ENCODE results near the gene ARGLU1.

DNA sequence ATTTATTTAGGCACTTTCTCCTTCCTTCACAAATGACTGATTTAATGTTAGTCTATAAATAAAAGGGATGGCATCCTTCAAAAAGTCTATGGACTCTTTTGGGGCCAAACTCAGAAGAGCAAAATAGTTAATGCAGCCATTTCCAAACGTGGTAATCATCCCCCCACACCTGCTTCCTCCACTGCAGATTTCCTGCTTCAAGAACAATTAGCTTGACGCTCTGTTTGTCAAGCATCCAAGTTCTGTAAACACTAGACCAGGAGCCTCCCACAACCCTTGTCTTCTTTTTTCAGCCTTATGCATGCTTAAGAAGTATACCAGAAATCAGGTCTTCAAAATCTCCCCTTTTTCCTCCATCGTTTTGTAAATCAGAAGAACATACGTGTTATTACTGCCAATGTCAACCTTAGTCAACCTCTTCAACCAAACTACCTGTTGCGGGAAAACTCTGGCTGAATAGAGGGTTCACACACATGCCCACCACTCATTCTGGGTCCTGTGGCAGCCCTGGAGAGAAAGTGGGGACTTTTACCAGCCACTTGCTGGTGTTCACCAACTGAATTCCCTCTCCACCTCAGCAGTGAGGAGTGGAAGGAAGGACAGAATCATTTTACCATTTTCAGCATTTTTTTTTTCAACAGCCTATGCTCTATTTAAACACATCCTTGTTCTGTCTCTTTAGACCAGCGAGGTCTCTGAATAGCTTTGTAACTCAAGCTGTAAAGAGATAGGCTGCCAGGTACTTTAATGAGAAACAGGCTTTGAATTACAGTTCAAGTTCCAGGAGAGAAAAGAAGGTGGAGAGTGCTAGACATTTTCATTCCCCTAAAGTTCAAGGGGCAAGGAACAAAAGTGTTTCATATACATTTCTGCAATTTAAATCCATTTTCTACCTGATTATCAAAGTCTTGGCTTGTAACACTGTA, 71.6 kb downstream of the ARGLU1 start:
- no peak for TF ChIP-seq EZH2phosphoT487 (IDR thresholded peaks at IDR 0.05; ENCODE audit: borderline replicate concordance, low read length)
- TF ChIP-seq, protein P1, sequence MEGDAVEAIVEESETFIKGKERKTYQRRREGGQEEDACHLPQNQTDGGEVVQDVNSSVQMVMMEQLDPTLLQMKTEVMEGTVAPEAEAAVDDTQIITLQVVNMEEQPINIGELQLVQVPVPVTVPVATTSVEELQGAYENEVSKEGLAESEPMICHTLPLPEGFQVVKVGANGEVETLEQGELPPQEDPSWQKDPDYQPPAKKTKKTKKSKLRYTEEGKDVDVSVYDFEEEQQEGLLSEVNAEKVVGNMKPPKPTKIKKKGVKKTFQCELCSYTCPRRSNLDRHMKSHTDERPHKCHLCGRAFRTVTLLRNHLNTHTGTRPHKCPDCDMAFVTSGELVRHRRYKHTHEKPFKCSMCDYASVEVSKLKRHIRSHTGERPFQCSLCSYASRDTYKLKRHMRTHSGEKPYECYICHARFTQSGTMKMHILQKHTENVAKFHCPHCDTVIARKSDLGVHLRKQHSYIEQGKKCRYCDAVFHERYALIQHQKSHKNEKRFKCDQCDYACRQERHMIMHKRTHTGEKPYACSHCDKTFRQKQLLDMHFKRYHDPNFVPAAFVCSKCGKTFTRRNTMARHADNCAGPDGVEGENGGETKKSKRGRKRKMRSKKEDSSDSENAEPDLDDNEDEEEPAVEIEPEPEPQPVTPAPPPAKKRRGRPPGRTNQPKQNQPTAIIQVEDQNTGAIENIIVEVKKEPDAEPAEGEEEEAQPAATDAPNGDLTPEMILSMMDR (IDR thresholded peaks at IDR 0.05; ENCODE audit: low read depth, low read length, poor library complexity, severe bottlenecking), result no peak

Data from DOHH2 (cell line).